ENCODE data around the gene CACNA2D3. TPM values are rescaled to one million over a fixed set of nuclear protein-coding genes. Genes with fewer than 3 reads are reported as not detected.

The CACNA2D3 gene
- polyA plus RNA-seq, 1 donor (not counting 4 experiments of a cell fraction or from before 2014, with no cell fraction given), result 0.08 TPM

- Histone ChIP-seq H3K4me2 (ENCODE audit: control insufficient read depth, extremely low read depth, insufficient read depth, low read depth, low read length) (no peak overlapping the region), H3K4me1 (ENCODE audit: control insufficient read depth, extremely low read depth, insufficient read depth, low read length) (no peaks in the 10 kb centered on the region), H3K9me1 (ENCODE audit: control insufficient read depth, extremely low read depth, insufficient read depth, low read length) (no peaks in the 10 kb centered on the region), H3K9me3 (ENCODE audit: control insufficient read depth, low read depth, low read length) (no peaks in the 10 kb centered on the region), H2AFZ (ENCODE audit: control insufficient read depth, low read length) (no peak overlapping the region), H3K36me3 (ENCODE audit: control insufficient read depth in 2 of 2, extremely low read depth in 1 of 2, insufficient read depth in 2 of 2, low read length in 2 of 2) (no peaks in the 10 kb centered on the region), H3K79me2 (ENCODE audit: control insufficient read depth, insufficient read depth, low read length) (no peaks in the 10 kb centered on the region), H3K9ac (ENCODE audit: control insufficient read depth, extremely low read depth, insufficient read depth, low read length) (no peak overlapping the region), H4K20me1 (ENCODE audit: control insufficient read depth, extremely low read depth, insufficient read depth, low read length) (no peaks in the 10 kb centered on the region), H3K27ac (ENCODE audit: control insufficient read depth, insufficient read depth, low read length) (no peak overlapping the region), H3K27me3 (ENCODE audit: control insufficient read depth, extremely low read depth, insufficient read depth, low read length) (no peaks in the 10 kb centered on the region), H3K4me3 (ENCODE audit: control insufficient read depth in 2 of 3, extremely low read depth in 1 of 3, insufficient read depth in 2 of 3, low read depth in 1 of 3, low read length in 3 of 3) (no peak overlapping the region)
- FAIRE-seq (no peak), DNase-seq (ENCODE audit: low read depth, low spot score) (no peak)
- dilution Hi-C loops (cut with MboI; ENCODE audit: extremely low pct_ligation_motif_present, low sequenced_read_pairs), result no loop called here
- TF ChIP-seq, protein P1, sequence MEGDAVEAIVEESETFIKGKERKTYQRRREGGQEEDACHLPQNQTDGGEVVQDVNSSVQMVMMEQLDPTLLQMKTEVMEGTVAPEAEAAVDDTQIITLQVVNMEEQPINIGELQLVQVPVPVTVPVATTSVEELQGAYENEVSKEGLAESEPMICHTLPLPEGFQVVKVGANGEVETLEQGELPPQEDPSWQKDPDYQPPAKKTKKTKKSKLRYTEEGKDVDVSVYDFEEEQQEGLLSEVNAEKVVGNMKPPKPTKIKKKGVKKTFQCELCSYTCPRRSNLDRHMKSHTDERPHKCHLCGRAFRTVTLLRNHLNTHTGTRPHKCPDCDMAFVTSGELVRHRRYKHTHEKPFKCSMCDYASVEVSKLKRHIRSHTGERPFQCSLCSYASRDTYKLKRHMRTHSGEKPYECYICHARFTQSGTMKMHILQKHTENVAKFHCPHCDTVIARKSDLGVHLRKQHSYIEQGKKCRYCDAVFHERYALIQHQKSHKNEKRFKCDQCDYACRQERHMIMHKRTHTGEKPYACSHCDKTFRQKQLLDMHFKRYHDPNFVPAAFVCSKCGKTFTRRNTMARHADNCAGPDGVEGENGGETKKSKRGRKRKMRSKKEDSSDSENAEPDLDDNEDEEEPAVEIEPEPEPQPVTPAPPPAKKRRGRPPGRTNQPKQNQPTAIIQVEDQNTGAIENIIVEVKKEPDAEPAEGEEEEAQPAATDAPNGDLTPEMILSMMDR (optimal IDR thresholded peaks at IDR 0.05 in 1 of 3, IDR thresholded peaks at IDR 0.05 in 1 of 3, conservative IDR thresholded peaks at IDR 0.05 in 1 of 3; ENCODE audit: extremely low read depth in 1 of 3, insufficient read depth in 2 of 3, low read length in 3 of 3), result no peak
- no peak for TF ChIP-seq EZH2 (IDR thresholded peaks at IDR 0.05; ENCODE audit: low read length)
These were observed 609.5 kb downstream of the CACNA2D3 start for GRCh38 chr3:54731732-54732445.

- H3K4me3 ChIP-seq (ENCODE audit: control insufficient read depth in 2 of 3, extremely low read depth in 1 of 3, insufficient read depth in 2 of 3, low read depth in 1 of 3, low read length in 3 of 3), result no peak overlapping the region
- H4K20me1 ChIP-seq (ENCODE audit: control insufficient read depth, extremely low read depth, insufficient read depth, low read length), result no peaks in the 10 kb centered on the region
- DNase-seq (ENCODE audit: low read depth, low spot score) (no peak), FAIRE-seq (no peak)
- no peaks in the 10 kb centered on the region for H3K4me1 ChIP-seq (ENCODE audit: control insufficient read depth, extremely low read depth, insufficient read depth, low read length)
- dilution Hi-C loops (cut with MboI; ENCODE audit: extremely low pct_ligation_motif_present, low sequenced_read_pairs), result no loop called here
- H3K9me1 ChIP-seq (ENCODE audit: control insufficient read depth, extremely low read depth, insufficient read depth, low read length), result no peaks in the 10 kb centered on the region
- H3K27me3 ChIP-seq (ENCODE audit: control insufficient read depth, extremely low read depth, insufficient read depth, low read length), result no peaks in the 10 kb centered on the region
- no peaks in the 10 kb centered on the region for H3K79me2 ChIP-seq (ENCODE audit: control insufficient read depth, insufficient read depth, low read length)
- no peaks in the 10 kb centered on the region for H3K9me3 ChIP-seq (ENCODE audit: control insufficient read depth, low read depth, low read length)
- no peak overlapping the region for H3K27ac ChIP-seq (ENCODE audit: control insufficient read depth, insufficient read depth, low read length)
- no peak for TF ChIP-seq EZH2 (IDR thresholded peaks at IDR 0.05; ENCODE audit: low read length)
- TF ChIP-seq, protein P1 (optimal IDR thresholded peaks at IDR 0.05 in 1 of 3, IDR thresholded peaks at IDR 0.05 in 1 of 3, conservative IDR thresholded peaks at IDR 0.05 in 1 of 3; ENCODE audit: extremely low read depth in 1 of 3, insufficient read depth in 2 of 3, low read length in 3 of 3), result no peak
- H3K36me3 ChIP-seq (ENCODE audit: control insufficient read depth in 2 of 2, extremely low read depth in 1 of 2, insufficient read depth in 2 of 2, low read length in 2 of 2), result no peaks in the 10 kb centered on the region
- H3K4me2 ChIP-seq (ENCODE audit: control insufficient read depth, extremely low read depth, insufficient read depth, low read depth, low read length), result no peak overlapping the region
- no peak overlapping the region for H2AFZ ChIP-seq (ENCODE audit: control insufficient read depth, low read length)
- no peak overlapping the region for H3K9ac ChIP-seq (ENCODE audit: control insufficient read depth, extremely low read depth, insufficient read depth, low read length)
These were observed 611.0 kb downstream of the CACNA2D3 start for GRCh38 chr3:54733106-54734006.
